Endothelial cell of umbilical vein (primary cell): Measurements from ENCODE around the gene DTX2. TPM values are rescaled to one million over a fixed set of nuclear protein-coding genes. Genes with fewer than 3 reads are reported as not detected.
"Not testable (repeated sequence)": the region's sequence is repeated elsewhere in the genome, so short reads cannot be mapped to it uniquely, and the experiment has no call there.

Experiments used
- BruUV-seq: library from RNA; stranded (reverse); fragments of 400-500 nt; replicated peaks from 2 replicates; lab custom pipeline; 2021; lab: Mats Ljungman, UMichigan
- CTCF ChIA-PET: fragments of 300-600, 350-600 bp; sonication (Branson Sonifier 250); formaldehyde crosslinking; loops from one replicate; lab custom pipeline; 2021; ENCODE audit warnings: antibody characterized with exemption, inconsistent platforms; lab: Charles Lee
- POLR2A ChIA-PET: fragments of 300-600, 350-600 bp; sonication (Branson Sonifier 250); formaldehyde crosslinking; loops from one replicate; lab custom pipeline; 2021; ENCODE audit warnings: antibody characterized with exemption, inconsistent platforms; lab: Charles Lee
- DNase-seq: peaks from one replicate; pipeline ENCODE4 v3.0.0-alpha.2; 2011; ENCODE audit warnings: low read depth, low spot score
- FAIRE-seq: peaks from 2 replicates; lab custom pipeline; 2011; peaks lifted over from hg19 to GRCh38; lab: Jason Lieb, UNC
- H2AFZ ChIP-seq: 2 replicates; pipeline ENCODE4 v1.6.0; 2012; ENCODE audit warnings: low read depth, low read length, control low read depth, inconsistent platforms
- H3K27ac ChIP-seq: 2 replicates; pipeline ENCODE4 v1.5.1; 2011; ENCODE audit warnings: low read depth, mild to moderate bottlenecking, control low read depth, low read length, moderate library complexity; ENCODE audit not compliant: insufficient read depth
- H3K27me3 ChIP-seq, 2 experiments: 2 replicates each; pipeline versions ENCODE4 v1.6.0 to v1.6.1; 2011; ENCODE audit warnings: low read length in 2 of 2, mixed read lengths in 1 of 2; ENCODE audit not compliant: control insufficient read depth in 2 of 2, insufficient read depth in 2 of 2
- H3K36me3 ChIP-seq, 2 experiments: 2 replicates in 1 of 2; 3 replicates in 1 of 2; pipeline ENCODE4 v1.5.1; 2011; ENCODE audit warnings: low read length in 2 of 2, mild to moderate bottlenecking in 1 of 2, moderate library complexity in 1 of 2; ENCODE audit not compliant: control insufficient read depth in 2 of 2, insufficient read depth in 2 of 2; ENCODE audit errors: extremely low read depth in 1 of 2
- H3K4me1 ChIP-seq: 3 replicates; pipeline ENCODE4 v1.5.1; 2011; ENCODE audit warnings: mild to moderate bottlenecking, low read length; ENCODE audit not compliant: control insufficient read depth, insufficient read depth; ENCODE audit errors: extremely low read depth
- H3K4me2 ChIP-seq: 2 replicates; pipeline ENCODE4 v1.6.1; 2011; ENCODE audit warnings: low read length, control low read depth, mixed read lengths; ENCODE audit not compliant: insufficient read depth
- H3K4me3 ChIP-seq, 3 experiments: fragments of 200-600 bp in 1 of 3; sonication (generic), shearing (Covaris generic) in 1 of 3; replicated peaks in 1 of 3; 2 replicates each; pipeline ENCODE4 v1.5.1; 2011 to 2016; ENCODE audit warnings: control low read depth in 3 of 3, low read length in 3 of 3, mild to moderate bottlenecking in 2 of 3, inconsistent platforms in 1 of 3, low read depth in 1 of 3, moderate library complexity in 1 of 3; ENCODE audit not compliant: insufficient read depth in 1 of 3
- H3K79me2 ChIP-seq: 2 replicates; pipeline ENCODE4 v1.6.0; 2012; ENCODE audit warnings: low read length, inconsistent platforms; ENCODE audit not compliant: control insufficient read depth, insufficient read depth
- H3K9ac ChIP-seq: replicated peaks from 2 replicates; pipeline ENCODE3; 2011; ENCODE audit warnings: low read length, control low read depth; ENCODE audit not compliant: insufficient read depth; ENCODE audit errors: extremely low read depth
- H3K9me1 ChIP-seq: replicated peaks from 3 replicates; pipeline ENCODE4 v1.6.0; 2011; ENCODE audit warnings: mild to moderate bottlenecking, low read length; ENCODE audit not compliant: control insufficient read depth, insufficient read depth; ENCODE audit errors: extremely low read depth
- H3K9me3 ChIP-seq: replicated peaks from 2 replicates; pipeline ENCODE4 v1.5.1; 2012; ENCODE audit warnings: low read length, inconsistent platforms; ENCODE audit not compliant: control insufficient read depth, insufficient read depth
- H4K20me1 ChIP-seq: replicated peaks from 2 replicates; pipeline ENCODE3; 2011; ENCODE audit warnings: mild to moderate bottlenecking, low read length; ENCODE audit not compliant: control insufficient read depth, insufficient read depth; ENCODE audit errors: extremely low read depth
- EZH2 ChIP-seq: IDR thresholded peaks from 2 replicates; pipeline ENCODE4 v1.6.1; 2012; ENCODE audit warnings: borderline replicate concordance, low read depth, mild to moderate bottlenecking, moderate library complexity, low read length, inconsistent platforms; ENCODE audit not compliant: severe bottlenecking
- FOS ChIP-seq: IDR thresholded peaks from 2 replicates; pipeline ENCODE4 v1.6.1; 2011; ENCODE audit warnings: mild to moderate bottlenecking, low read length, moderate library complexity, borderline replicate concordance; ENCODE audit not compliant: insufficient read depth
- dilution Hi-C: fragments of 300-500 bp; cut with MboI; formaldehyde crosslinking; loops from one replicate; pipeline ENCODE4 v1.15.0; 2019; ENCODE audit warnings: low sequenced_read_pairs; ENCODE audit not compliant: extremely low pct_ligation_motif_present
- intact Hi-C: fragments of 100-400 bp; cut with micrococcal nuclease; formaldehyde crosslinking; loops from one replicate; pipeline ENCODE4 v1.10.0; 2022
- polyA plus RNA-seq, 4 experiments: library from polyadenylated mRNA; depleted of rRNA in 3 of 4; stranded (reverse) in 3 of 4; unstranded in 1 of 4; fragments of >200 nt; gene quantifications; 2 replicates each; pipeline versions ENCODE4 v1.2.1 to v1.2.3, GENCODE V29; 2011 to 2012; ENCODE audit warnings: missing spikeins in 1 of 4
- total RNA-seq: library from RNA; stranded (reverse); gene quantifications from 2 replicates; pipeline ENCODE4 v1.2.3, GENCODE V29; 2021

DTX2 gene
- total and polyA plus RNA-seq, 2 donors (not counting 3 experiments of a cell fraction or from before 2014, with no cell fraction given): 8.5 to 17.1 TPM

- H4K20me1 ChIP-seq, dilution Hi-C loops, H3K4me3 ChIP-seq, CTCF ChIA-PET, H3K4me2 ChIP-seq, H3K79me2 ChIP-seq, FAIRE-seq, H3K9me3 ChIP-seq, intact Hi-C loops, POLR2A ChIA-PET, H3K27ac ChIP-seq, H3K9ac ChIP-seq, DNase-seq, H3K9me1 ChIP-seq, BruUV-seq, H2AFZ ChIP-seq, H3K36me3 ChIP-seq, H3K4me1 ChIP-seq, H3K27me3 ChIP-seq: not testable (repeated sequence)
Observed at GRCh38 chr7:76504351-76505167, 43.0 kb downstream of the DTX2 start.

- no peak for FAIRE-seq
- Histone ChIP-seq H3K4me3 (no peak overlapping the region), H2AFZ (no peak overlapping the region), H3K4me2 (no peak overlapping the region), H3K79me2 (no peaks in the 10 kb centered on the region), H3K36me3 (no peaks in the 10 kb centered on the region), H3K9me1 (no peaks in the 10 kb centered on the region), H3K4me1 (no peaks in the 10 kb centered on the region), H4K20me1 (no peaks in the 10 kb centered on the region), H3K9me3 (no peaks in the 10 kb centered on the region), H3K27me3 (no peaks in the 10 kb centered on the region), H3K27ac (no peak overlapping the region), H3K9ac (no peak overlapping the region)
- no peak for DNase-seq
- TF ChIP-seq FOS (no peak), EZH2 (no peak)
- BruUV-seq: no TSS peak
- intact Hi-C loops: no loop called here
- ChIA-PET CTCF (no interaction called here), POLR2A (no interaction called here)
- dilution Hi-C loops: no loop called here
Observed at GRCh38 chr7:76505168-76506080, 43.9 kb downstream of the DTX2 start.
